IMR-90 (cell line): ENCODE measurements around the gene IL19.
"Not testable (repeated sequence)": the region's sequence is repeated elsewhere in the genome, so short reads cannot be mapped to it uniquely, and the experiment has no call there.

Experiments
- SMC3 ChIP-seq: fragments of 150-350 bp; IDR thresholded peaks from 2 replicates; pipeline ENCODE4 v1.6.1; 2016; ENCODE audit warnings: low read depth, mild to moderate bottlenecking, antibody characterized with exemption, low read length, moderate library complexity
- TF ChIP-seq, protein P1 (sequence below): conservative IDR thresholded peaks from 2 replicates; pipeline ENCODE4 v1.5.1; 2012; ENCODE audit warnings: mild to moderate bottlenecking, low read depth, low read length, improper control_type of control experiment

DNA sequence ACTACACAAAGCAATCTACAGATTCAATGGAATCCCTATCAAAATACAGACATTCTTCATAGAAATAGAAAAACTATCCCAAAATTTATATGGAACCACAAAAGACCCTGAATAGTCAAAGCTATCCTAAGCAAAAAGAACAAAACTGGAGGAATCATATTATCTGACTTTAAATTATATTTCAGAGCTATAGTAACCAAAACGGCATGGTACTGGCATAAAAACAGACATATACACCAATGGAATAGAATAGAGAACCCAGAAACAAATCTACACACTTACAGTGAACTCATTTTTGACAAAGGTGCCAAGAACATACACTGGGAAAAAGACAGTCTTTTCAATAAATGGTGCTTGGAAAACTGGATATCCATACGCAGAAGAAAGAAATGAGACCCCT lies 82.1 kb downstream of the IL19 start:
- TF ChIP-seq, protein P1, sequence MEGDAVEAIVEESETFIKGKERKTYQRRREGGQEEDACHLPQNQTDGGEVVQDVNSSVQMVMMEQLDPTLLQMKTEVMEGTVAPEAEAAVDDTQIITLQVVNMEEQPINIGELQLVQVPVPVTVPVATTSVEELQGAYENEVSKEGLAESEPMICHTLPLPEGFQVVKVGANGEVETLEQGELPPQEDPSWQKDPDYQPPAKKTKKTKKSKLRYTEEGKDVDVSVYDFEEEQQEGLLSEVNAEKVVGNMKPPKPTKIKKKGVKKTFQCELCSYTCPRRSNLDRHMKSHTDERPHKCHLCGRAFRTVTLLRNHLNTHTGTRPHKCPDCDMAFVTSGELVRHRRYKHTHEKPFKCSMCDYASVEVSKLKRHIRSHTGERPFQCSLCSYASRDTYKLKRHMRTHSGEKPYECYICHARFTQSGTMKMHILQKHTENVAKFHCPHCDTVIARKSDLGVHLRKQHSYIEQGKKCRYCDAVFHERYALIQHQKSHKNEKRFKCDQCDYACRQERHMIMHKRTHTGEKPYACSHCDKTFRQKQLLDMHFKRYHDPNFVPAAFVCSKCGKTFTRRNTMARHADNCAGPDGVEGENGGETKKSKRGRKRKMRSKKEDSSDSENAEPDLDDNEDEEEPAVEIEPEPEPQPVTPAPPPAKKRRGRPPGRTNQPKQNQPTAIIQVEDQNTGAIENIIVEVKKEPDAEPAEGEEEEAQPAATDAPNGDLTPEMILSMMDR: not testable (repeated sequence)
- TF ChIP-seq SMC3: not testable (repeated sequence)
